22Rv1 (cell line): ENCODE results near the gene ARSH.
"Not testable (repeated sequence)": the region's sequence is repeated elsewhere in the genome, so short reads cannot be mapped to it uniquely, and the experiment has no call there.

Source experiments
- H3K27ac ChIP-seq: fragments of 450-650 bp; 2 replicates; pipeline ENCODE4 v1.5.1; 2017
- CTCF ChIP-seq: fragments of 450-650 bp; IDR thresholded peaks from 2 replicates; pipeline ENCODE4 v1.5.1; 2017; ENCODE audit warnings: mild to moderate bottlenecking
- ZFX ChIP-seq: fragments of 450-650 bp; IDR thresholded peaks from 2 replicates; pipeline ENCODE4 v1.6.1; 2017; ENCODE audit warnings: antibody characterized with exemption, borderline replicate concordance

ARSH gene

GRCh38 chrX:2967998-2968909 is 38.1 kb upstream of the ARSH start:
- no peak overlapping the region for H3K27ac ChIP-seq
- 0 out of 2 replicates have a peak, but pooled peaks have one; percentile 12 for TF ChIP-seq CTCF
- no peak for TF ChIP-seq ZFX

- TF ChIP-seq CTCF (no peak), ZFX (no peak)
- no peak overlapping the region for H3K27ac ChIP-seq
Observed at GRCh38 chrX:2969021-2969420, 37.3 kb upstream of the ARSH start.

GRCh38 chrX:2972391-2972790 is 34.0 kb upstream of the ARSH start:
- no peak overlapping the region for H3K27ac ChIP-seq
- no peak for TF ChIP-seq ZFX
- no peak for TF ChIP-seq CTCF

- TF ChIP-seq ZFX (no peak), CTCF (no peak)
- no peak overlapping the region for H3K27ac ChIP-seq
Observed at GRCh38 chrX:2974961-2975360, 31.4 kb upstream of the ARSH start.

- H3K27ac ChIP-seq: not testable (repeated sequence)
Observed at GRCh38 chrX:2978639-2979038, 27.7 kb upstream of the ARSH start.

- no peak for TF ChIP-seq CTCF
- no peak for TF ChIP-seq ZFX
- no peak overlapping the region for H3K27ac ChIP-seq
Observed at GRCh38 chrX:2984342-2984741, 22.0 kb upstream of the ARSH start.

- no peak for TF ChIP-seq CTCF
- no peak for TF ChIP-seq ZFX
- no peak overlapping the region for H3K27ac ChIP-seq
Observed at GRCh38 chrX:2989565-2989964, 16.8 kb upstream of the ARSH start.
